ENCODE measurements around the gene NACC1.

Gene NACC1

DNA sequence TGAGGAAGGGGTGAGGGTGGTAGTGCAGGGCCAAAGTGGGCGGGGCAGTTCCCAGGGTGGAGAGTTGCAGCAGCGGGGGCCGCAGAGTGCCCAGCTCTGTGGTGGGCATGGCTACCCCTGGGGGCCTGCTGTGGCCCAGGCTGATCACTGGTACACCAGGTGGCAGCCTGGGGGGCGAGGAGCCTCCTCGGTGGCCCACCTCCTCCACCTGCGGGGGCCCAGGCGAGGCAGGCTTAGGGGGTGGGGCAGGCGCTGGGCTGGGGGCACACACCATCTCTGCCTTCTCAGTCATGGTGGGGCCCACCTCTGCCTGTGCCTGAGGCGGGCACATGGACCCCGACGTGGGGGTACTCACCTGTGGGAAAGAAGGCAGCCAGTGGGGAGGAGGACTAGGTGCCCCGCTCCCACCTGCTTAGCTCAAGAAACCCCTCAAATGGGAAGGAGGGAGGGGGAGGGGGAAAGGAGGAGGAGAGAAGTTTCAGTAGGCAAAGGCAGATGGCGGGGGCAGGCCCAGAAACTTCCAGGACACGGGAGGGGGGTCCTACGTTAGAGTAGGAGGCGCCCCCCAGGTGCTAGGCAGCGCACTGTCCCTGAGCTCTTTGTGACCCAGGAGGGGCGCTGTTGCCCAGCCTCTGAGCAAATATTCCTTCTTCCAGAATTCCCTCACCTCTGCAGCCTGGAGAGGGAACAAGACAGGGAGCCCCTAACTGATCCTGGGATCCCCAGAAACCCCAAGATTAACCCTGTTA lies 17.0 kb upstream of the NACC1 start:
- DNase-seq, result no peak

DNA sequence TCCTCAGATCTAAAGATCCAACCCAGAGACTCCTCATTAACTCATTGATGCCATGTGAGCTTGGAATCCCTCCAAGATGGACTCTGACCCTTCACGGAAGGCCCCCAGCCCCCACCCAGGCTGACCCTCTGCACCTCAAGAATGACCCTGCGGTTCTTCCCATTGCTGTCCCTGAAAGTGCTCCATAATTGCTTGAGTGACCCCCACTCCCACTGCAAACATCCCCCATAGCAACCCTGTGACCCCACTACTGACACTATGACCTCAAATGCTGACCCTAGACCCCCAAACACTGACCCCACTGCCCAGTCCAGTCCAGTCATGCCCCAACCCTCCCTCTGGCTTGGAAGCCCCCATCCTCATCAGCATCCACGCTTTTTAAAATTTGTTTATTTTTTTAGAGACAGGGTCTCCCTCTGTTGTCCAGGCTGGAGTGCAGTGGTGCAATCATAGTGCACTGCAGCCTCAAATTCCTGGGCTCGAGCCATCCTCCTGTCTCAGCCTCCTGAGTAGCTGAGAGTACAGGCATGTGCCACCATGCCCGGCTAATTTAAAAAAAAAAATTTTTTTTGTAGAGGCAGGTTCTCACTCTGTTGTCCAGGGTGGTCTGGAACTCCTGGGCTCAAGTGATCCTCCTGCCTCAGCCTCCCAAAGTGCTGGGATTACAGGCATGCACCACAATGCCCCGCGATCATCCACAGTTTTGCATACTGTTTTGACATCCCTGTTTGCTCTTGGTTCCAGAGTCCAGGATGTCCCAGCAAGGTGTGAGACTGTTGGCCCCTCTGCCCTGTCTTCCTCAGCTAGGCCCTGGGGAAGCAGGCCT lies 16.3 kb upstream of the NACC1 start:
- no peak for DNase-seq

DNA sequence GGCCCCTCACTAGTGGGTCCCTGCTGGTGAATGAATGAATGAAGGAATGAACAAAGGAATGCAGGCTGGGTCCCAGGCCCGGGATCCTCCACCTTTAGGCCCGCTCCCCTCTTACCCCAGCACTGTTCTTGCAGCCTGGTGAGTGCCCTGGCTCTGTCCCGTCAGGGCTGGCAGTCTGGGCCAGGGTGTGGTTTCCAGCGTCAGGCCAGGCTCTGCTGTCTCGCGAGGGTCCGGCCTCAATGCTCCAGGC lies 15.7 kb upstream of the NACC1 start:
- DNase-seq, result no peak

DNA sequence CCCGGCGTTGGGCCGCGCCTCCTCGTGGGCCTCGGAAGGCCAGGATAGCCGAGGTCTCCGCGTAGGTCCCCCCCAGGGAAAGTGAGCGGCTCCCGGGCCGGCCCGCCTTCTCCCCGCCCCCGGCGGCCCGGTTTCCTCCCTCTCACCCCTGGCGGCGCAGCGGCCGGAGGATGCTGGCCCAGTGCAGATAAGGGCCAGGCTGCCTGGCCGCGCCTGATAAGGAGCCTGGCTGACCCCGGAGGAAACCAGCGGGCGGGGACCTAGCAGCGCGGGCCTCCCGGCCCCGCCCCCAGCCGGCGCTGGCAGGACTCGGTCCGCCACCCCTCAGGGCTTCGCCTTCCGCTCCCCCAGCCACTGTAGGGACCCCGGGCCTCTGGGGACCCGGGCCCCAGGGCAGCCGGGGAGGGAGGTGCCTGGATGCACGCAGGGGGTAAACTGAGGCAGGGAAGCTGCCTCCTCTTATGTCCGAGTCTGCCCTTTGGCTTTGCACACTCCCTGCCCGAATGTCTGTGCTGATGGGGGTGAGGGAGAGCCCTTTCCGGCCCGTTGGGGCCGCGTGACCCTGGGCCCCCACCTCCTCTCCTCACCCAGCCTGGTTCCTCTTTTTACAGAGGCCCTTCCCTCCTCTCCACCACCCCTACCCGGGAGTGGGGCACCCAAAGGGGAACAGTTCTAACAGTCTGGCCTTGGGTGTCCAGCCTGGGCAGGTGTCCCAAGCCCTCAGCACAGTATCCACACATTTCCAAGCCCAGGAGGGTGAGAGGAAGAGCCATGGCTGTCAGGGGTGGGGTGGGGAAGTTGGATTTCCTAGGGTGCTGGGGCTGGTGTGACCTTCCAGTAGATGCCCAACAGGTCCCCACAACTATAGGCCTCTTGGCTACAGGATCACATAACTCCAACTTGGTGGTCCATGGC lies 15.1 kb upstream of the NACC1 start, which contains the start of gene LYL1:
TSS of gene LYL1 (minus strand) at position 193 of the 915 bp plus-strand sequence. CDS start 1,687 bp downstream, outside the sequence.
- peak; percentile 48 to 57 for DNase-seq

DNA sequence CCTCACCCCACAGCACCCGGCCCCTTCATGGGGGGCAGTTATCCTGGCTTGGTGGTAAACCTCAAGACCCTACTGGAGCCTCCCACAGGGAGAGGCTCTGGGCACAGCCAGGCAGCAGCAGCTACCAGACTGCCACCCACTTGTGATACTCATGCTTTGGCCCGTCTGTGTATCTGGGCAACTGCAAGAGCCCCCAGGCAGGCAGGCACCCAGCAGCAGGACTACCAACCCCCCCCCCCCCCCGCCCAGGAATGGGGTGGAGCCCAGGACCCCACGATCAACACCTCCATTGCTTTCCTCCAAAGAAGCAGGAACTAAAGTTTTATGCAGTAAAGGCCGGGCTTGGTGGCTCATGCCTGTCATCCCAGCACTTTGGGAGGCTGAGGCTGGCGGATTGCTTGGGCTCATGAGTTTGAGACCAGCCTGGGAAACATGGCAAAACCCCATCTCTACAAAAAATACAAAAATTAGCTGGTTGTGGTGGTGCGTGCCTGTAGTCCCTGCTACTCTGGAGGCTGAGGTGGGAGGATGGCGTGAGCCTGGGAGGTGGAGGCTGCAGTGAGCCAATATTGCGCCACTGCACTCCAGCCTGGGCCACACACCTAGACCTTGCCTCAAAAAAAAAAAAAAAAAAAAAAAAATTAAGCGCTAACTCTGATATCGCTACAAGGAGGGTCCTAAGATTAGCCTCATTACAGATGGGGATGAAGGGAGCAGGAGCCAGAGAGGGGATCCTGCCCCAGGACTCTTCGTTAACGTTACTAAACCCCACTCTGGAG lies 14.3 kb upstream of the NACC1 start:
- DNase-seq, result no peak

GRCh38 chr19:13104360-13104847 lies 13.7 kb upstream of the NACC1 start:
- peak; percentile 79 to 81 for DNase-seq

- peak; percentile 28 to 49 for DNase-seq
Observed at GRCh38 chr19:13104848-13105711, 13.0 kb upstream of the NACC1 start.

DNA sequence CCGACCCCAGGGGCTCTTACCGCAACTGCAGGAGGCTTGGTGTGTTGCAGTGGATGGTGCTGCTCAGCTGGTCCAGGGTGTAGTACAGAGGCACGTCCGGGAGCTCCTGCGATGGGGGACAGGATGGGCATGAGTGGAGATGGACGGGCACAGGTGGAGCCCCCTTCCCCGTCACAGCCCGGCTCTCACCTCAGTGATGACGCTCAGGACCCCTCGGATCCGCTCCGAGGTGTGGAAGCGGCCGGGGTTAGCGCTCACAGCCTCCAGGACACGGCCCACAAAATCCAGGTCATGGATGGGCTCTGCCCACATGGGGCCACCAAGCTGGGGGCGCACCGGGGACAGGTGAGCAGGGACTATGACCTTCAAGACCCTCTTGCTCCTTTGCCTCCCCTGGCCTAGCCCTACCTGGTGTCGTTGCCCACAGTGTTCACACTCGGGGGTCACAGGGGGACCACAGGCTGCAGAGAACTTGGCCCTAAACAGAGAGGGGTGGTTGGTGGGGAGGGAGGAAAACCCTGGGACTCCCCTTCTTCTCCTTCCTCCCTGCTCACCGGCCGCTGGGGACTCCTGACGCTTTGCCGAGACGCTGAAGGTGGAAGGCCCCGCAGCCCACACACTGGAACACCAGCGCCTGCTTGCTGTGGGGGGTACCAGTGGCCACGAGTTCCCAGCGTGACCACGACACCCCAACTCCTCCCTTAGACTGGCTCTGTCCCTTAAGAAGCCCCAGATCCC lies 8.5 kb upstream of the NACC1 start:
- no peak for DNase-seq

GRCh38 chr19:13110099-13110610 lies 7.9 kb upstream of the NACC1 start:
- no peak for DNase-seq

- no peak for DNase-seq
Observed at GRCh38 chr19:13112555-13112954, 5.5 kb upstream of the NACC1 start.

- DNase-seq, result no peak
Observed at GRCh38 chr19:13115936-13116281, 2.2 kb upstream of the NACC1 start.

DNA sequence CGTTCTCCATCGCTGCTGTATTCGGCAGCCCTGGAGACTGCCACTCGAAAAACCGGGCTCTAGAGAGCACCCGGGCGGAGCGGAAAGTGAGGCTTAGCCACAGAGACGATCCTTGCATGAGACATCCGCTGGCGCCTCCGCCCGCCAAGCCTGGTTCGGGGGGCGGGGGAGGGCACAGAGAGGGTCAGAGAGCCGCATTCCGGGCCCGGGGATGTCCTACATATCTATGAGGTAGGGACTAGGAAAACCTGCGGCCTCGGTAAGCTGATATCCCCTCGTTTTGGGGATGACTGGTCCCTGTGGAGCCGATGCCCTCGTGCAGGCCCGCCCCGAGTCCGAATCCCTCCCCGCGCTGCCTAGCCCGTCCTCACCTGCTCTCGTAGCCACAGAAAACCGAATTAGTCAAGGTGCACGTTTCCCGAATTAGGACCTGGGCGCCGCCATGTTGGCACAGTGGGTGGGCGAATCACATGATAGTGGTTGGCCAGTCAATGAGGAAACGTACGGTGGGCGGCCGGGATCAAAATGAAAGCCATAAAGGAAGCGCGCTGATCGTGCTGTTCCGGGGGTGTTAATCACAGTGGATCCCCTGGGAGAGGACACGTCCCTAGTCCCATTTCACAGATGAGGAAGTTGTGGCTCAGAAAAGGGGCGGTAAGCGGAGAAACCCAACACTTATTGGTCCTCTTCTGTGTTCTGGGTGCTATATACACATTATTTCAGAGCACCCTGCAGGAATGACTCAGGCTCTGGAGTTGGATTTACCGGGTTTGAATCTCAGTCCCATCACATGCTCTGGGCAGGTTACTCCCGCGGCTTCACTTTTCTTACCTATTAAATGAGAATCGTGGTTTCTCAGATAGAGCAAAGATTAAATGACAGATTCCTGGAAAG lies 1.5 kb upstream of the NACC1 start, which contains the start of gene TRMT1:
TSS of gene TRMT1 (minus strand) at position 459 of the 894 bp plus-strand sequence. CDS start at position 118, 341 bp downstream.
- peak; percentile 95 to 96 for DNase-seq

- DNase-seq, result peak in 1 of 2 experiments; percentile 18
Observed at GRCh38 chr19:13117176-13117771, 790 bp upstream of the NACC1 start.

- DNase-seq, result peak; percentile 55 to 63
Observed at GRCh38 chr19:13118424-13119193, 545 bp downstream of the NACC1 start.

DNA sequence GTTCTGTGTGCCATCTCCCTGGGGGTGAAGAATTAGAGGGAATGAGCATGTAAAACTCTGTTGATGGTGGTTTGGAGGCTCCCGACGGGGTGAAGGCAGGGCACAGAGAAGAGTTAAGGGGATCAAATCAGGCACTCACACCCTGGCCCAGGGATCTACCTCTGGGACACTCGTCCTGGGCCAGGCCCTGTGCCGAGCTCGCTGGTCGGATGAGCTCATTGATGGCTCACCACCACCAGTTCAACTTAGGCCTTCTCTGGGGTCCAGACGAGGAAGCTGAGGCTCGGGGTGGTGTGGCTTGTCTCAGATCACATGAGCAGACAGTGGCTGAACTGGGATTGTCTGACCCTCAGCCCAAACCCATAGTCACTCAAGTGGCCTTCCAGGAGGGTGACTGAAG lies 1.6 kb downstream of the NACC1 start:
- no peak for DNase-seq

DNA sequence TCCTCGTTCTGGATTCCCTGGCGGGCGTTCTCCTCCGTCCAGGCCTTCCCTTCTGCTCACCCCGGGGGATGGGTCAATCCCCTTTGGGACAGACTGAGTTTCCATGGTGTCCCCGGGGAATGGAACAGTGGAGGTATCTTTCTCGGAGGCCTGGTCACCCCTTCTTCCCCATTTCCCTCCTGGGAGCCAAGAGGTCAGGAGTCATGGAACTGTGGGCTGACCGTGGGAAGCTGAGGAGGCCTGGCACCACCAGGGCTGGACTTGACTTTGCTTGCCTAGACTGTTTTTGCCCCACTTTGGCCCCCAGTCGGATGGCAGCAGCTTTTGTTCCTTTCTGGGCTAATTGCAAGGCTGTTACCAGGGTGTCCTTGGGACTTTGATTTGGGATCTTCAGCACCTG lies 2.0 kb downstream of the NACC1 start:
- no peak for DNase-seq

DNA sequence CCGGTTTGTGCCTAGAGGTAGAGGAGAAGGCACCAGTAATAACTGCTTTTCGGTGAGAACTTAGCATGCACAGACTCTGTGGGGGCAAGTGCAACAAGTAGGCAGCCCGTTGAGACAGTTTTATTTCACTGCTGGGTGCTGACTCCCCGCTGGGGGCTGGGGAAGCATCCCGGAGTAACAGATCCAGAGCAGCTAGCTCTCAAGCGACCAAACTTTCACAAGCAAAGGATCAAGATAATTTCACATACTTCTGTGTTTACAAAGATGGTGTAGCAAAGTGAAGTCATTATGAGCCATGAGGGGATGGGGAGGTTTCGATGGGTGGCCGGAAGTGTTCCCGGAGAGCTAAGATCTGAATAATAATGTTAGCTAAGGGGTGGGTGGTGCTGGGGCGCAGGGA lies 2.8 kb downstream of the NACC1 start:
- DNase-seq, result no peak

Measured in activated CD4-positive, alpha-beta T cell treated with anti-CD3 and anti-CD28 coated beads, Interleukin-2, amount 50 U/mL, for 48 hours (primary cell).